Endodermal cell (in vitro differentiated cells): ENCODE results near the gene CHD9NB. TPM values are rescaled to one million over a fixed set of nuclear protein-coding genes. Genes with fewer than 3 reads are reported as not detected.
A peak's percentile ranks its signal among the peaks of the same experiment; 100 is the strongest.

Experiments used
- DNase-seq: peaks from one replicate; pipeline ENCODE4 v3.0.0-alpha.2; 2017
- H3K27ac ChIP-seq: 2 replicates; pipeline ENCODE4 v1.5.1; 2013; ENCODE audit warnings: mild to moderate bottlenecking, low read depth, low read length, moderate library complexity
- H3K27me3 ChIP-seq: 2 replicates; pipeline ENCODE4 v1.6.1; 2013; ENCODE audit warnings: mild to moderate bottlenecking, low read length, moderate library complexity; ENCODE audit not compliant: insufficient read depth, control insufficient read depth, poor library complexity, severe bottlenecking
- H3K36me3 ChIP-seq: 2 replicates; pipeline ENCODE4 v1.7.0; 2013; ENCODE audit warnings: mild to moderate bottlenecking, low read length, moderate library complexity; ENCODE audit not compliant: control insufficient read depth, insufficient read depth
- H3K4me1 ChIP-seq: one replicate; pipeline ENCODE4 v1.7.0; 2013; ENCODE audit warnings: low read length; ENCODE audit not compliant: control insufficient read depth, insufficient read depth
- H3K4me3 ChIP-seq: 2 replicates; pipeline ENCODE4 v1.5.1; 2013; ENCODE audit warnings: mild to moderate bottlenecking, low read length, moderate library complexity
- H3K9ac ChIP-seq: 2 replicates; pipeline ENCODE4 v1.6.1; 2013; ENCODE audit warnings: mild to moderate bottlenecking, low read length, moderate library complexity; ENCODE audit not compliant: poor library complexity, severe bottlenecking; ENCODE audit errors: extremely low read depth
- H3K9me3 ChIP-seq: 2 replicates; pipeline ENCODE4 v1.6.1; 2013; ENCODE audit warnings: mild to moderate bottlenecking, low read length, moderate library complexity; ENCODE audit not compliant: control insufficient read depth
- H3K27ac Mint-ChIP-seq: 2 replicates; pipeline ENCODE4 v1.8.0; 2020; ENCODE audit warnings: mixed read lengths
- H3K27me3 Mint-ChIP-seq: 2 replicates; pipeline ENCODE4 v1.8.0; 2021; ENCODE audit warnings: mild to moderate bottlenecking, mixed read lengths; ENCODE audit not compliant: insufficient read depth
- H3K36me3 Mint-ChIP-seq: 2 replicates; pipeline ENCODE4 v1.8.0; 2020; ENCODE audit warnings: low read depth, mixed read lengths
- H3K4me1 Mint-ChIP-seq: 2 replicates; pipeline ENCODE4 v1.8.0; 2020; ENCODE audit warnings: mixed read lengths
- H3K4me3 Mint-ChIP-seq: 2 replicates; pipeline ENCODE4 v1.8.0; 2020; ENCODE audit warnings: mild to moderate bottlenecking, moderate library complexity, mixed read lengths
- H3K9me3 Mint-ChIP-seq: 2 replicates; pipeline ENCODE4 v1.8.0; 2020; ENCODE audit warnings: mild to moderate bottlenecking, mixed read lengths
- WGBS, 2 experiments: methylation state at CpG; one replicate each; pipeline versions ENCODE4 v1.1.5 to v1.1.7; 2013; ENCODE audit warnings: missing lambda C conversion rate in 2 of 2, mixed read lengths in 1 of 2; ENCODE audit not compliant: insufficient coverage in 1 of 2, insufficient read length in 1 of 2; 5-methylcytosine and 5-hydroxymethylcytosine counted together
- total RNA-seq, 2 donors: library from RNA; stranded (reverse); fragmentation: NEBNext Ultra II Directional in 1 of 2; extraction: Animal tissue kit (Norgen Biotek cat#: 25700) in 1 of 2; gene quantifications; 2 replicates in 1 of 2; 3 replicates in 1 of 2; pipeline ENCODE4 v1.2.1, GENCODE V29; 2021
- TF ChIP-seq, protein P1 (sequence below): fragments of 200-600 bp; sonication (generic); conservative IDR thresholded peaks from 2 replicates; pipeline ENCODE4 v1.5.0; 2021; ENCODE audit warnings: antibody characterized with exemption, mild to moderate bottlenecking

Gene CHD9NB
- total RNA-seq, 2 donors from 2014 or later = 13.1 to 14.9 TPM

DNA sequence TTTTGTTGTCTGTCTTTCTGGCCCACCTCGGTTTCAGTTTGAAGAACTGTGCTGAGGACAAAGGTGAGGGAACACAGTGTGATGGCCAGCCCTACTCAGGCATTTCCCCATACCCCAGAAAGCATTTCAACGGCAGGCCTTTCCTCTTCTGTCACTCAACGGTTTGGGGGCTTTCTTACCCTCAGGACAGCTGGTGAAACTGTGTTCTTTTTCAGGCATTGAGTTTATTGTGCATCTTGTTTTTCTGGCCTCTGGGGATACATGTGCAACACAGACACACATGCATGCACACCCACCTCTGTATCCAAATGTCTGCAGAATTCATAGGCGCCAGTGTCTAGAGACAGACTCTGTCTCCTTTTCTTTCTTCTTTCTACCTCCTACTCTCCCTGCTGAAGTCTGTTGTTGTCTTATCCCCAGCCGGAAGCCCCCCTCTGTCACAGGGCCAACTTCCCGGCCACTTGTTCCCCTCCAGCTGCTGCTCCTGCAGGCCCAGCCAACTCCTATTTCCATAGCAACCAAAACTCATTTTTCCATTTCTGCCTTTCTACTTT, 19.1 kb upstream of the CHD9NB start:
- H3K27ac ChIP-seq = peak overlapping the region; percentile 85
- no peak overlapping the region for H3K27ac Mint-ChIP-seq
- TF ChIP-seq, protein P1, sequence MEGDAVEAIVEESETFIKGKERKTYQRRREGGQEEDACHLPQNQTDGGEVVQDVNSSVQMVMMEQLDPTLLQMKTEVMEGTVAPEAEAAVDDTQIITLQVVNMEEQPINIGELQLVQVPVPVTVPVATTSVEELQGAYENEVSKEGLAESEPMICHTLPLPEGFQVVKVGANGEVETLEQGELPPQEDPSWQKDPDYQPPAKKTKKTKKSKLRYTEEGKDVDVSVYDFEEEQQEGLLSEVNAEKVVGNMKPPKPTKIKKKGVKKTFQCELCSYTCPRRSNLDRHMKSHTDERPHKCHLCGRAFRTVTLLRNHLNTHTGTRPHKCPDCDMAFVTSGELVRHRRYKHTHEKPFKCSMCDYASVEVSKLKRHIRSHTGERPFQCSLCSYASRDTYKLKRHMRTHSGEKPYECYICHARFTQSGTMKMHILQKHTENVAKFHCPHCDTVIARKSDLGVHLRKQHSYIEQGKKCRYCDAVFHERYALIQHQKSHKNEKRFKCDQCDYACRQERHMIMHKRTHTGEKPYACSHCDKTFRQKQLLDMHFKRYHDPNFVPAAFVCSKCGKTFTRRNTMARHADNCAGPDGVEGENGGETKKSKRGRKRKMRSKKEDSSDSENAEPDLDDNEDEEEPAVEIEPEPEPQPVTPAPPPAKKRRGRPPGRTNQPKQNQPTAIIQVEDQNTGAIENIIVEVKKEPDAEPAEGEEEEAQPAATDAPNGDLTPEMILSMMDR = no peak
- H3K9me3 Mint-ChIP-seq = peaks cover 35% of the 10 kb centered on the region
- H3K27me3 ChIP-seq = no peaks in the 10 kb centered on the region
- peaks cover 61% of the 10 kb centered on the region for H3K36me3 Mint-ChIP-seq
- H3K9me3 ChIP-seq = peaks cover 30% of the 10 kb centered on the region
- peaks cover 21% of the 10 kb centered on the region for H3K36me3 ChIP-seq
- H3K4me3 Mint-ChIP-seq = no peak overlapping the region
- WGBS, 2 experiments = 61 to 71% methylated on average over 4 to 6 of the region's 6 CpGs
- no peak overlapping the region for H3K9ac ChIP-seq
- no peak overlapping the region for H3K4me3 ChIP-seq
- H3K4me1 Mint-ChIP-seq = no peaks in the 10 kb centered on the region
- no peaks in the 10 kb centered on the region for H3K27me3 Mint-ChIP-seq
- no peaks in the 10 kb centered on the region for H3K4me1 ChIP-seq
- no peak for DNase-seq

- Mint-ChIP-seq H3K4me1 (no peaks in the 10 kb centered on the region), H3K27ac (no peak overlapping the region), H3K27me3 (no peaks in the 10 kb centered on the region), H3K9me3 (peaks cover 23% of the 10 kb centered on the region), H3K4me3 (no peak overlapping the region), H3K36me3 (peaks cover 49% of the 10 kb centered on the region)
- Histone ChIP-seq H3K9me3 (peaks cover 20% of the 10 kb centered on the region), H3K4me1 (no peaks in the 10 kb centered on the region), H3K27me3 (no peaks in the 10 kb centered on the region), H3K36me3 (peaks cover 18% of the 10 kb centered on the region), H3K4me3 (no peak overlapping the region), H3K27ac (no peak overlapping the region), H3K9ac (no peak overlapping the region)
- TF ChIP-seq, protein P1 = no peak
- WGBS, 2 experiments = 100% methylated on average over 1 of the region's 2 CpGs; no CpG with 5 or more reads in 1 of the 2 experiments
- no peak for DNase-seq
Observed at GRCh38 chr16:53069772-53070171, 17.1 kb upstream of the CHD9NB start.

GRCh38 chr16:53068423-53068833, 15.7 kb upstream of the CHD9NB start:
- no peak for DNase-seq
- Mint-ChIP-seq H3K36me3 (peaks cover 40% of the 10 kb centered on the region), H3K9me3 (peaks cover 10% of the 10 kb centered on the region), H3K27me3 (no peaks in the 10 kb centered on the region), H3K27ac (no peak overlapping the region), H3K4me3 (no peak overlapping the region), H3K4me1 (no peaks in the 10 kb centered on the region)
- peaks cover 18% of the 10 kb centered on the region for H3K36me3 ChIP-seq
- peaks cover 7% of the 10 kb centered on the region for H3K9me3 ChIP-seq
- H3K4me1 ChIP-seq = no peaks in the 10 kb centered on the region
- no peak overlapping the region for H3K4me3 ChIP-seq
- H3K27ac ChIP-seq = no peak overlapping the region
- H3K9ac ChIP-seq = no peak overlapping the region
- WGBS, 2 experiments = 90 to 93% methylated on average over 3 to 4 of the region's 4 CpGs
- TF ChIP-seq, protein P1 = no peak
- H3K27me3 ChIP-seq = no peaks in the 10 kb centered on the region
